LNCAP (cell line): Measurements from ENCODE around the gene VOPP1.

Source experiments
- TF ChIP-seq, protein P1 (sequence below): fragments of 450-650 bp; IDR thresholded peaks from 2 replicates; pipeline ENCODE4 v1.5.1; 2017; ENCODE audit warnings: mild to moderate bottlenecking

VOPP1 gene

DNA sequence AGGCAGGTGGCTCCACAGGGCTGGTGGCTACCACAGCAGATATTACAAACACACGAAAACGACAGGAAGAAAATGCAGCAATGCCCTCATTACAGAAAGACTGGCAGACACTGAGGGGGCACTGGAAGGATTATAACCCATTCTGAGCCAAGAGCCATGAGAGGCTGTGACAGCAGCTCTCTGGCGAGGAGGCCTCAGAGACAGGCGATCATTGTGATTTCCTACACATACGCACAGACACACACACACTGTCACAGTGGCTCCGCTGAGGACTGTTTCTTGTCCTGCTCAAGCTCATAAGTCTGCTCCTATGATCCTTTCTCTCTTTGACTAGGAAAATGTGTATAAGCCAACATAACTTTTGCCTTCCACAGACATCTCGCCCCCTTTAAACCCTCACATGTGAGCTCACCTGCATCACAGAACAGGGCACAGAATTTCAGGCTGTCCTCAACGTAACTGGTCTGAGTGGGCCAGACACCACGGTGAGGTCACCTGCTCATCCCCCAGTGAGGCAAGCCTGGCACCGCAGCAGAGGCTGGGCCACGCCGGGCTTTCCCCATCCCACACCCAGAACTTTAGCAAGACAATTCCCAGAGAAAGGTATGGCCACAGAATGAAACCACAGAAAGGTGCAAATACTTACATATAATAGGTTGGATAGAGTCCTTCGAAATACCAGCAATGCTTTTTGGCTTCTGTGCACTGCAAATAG lies 51.7 kb downstream of the VOPP1 start:
- TF ChIP-seq, protein P1, sequence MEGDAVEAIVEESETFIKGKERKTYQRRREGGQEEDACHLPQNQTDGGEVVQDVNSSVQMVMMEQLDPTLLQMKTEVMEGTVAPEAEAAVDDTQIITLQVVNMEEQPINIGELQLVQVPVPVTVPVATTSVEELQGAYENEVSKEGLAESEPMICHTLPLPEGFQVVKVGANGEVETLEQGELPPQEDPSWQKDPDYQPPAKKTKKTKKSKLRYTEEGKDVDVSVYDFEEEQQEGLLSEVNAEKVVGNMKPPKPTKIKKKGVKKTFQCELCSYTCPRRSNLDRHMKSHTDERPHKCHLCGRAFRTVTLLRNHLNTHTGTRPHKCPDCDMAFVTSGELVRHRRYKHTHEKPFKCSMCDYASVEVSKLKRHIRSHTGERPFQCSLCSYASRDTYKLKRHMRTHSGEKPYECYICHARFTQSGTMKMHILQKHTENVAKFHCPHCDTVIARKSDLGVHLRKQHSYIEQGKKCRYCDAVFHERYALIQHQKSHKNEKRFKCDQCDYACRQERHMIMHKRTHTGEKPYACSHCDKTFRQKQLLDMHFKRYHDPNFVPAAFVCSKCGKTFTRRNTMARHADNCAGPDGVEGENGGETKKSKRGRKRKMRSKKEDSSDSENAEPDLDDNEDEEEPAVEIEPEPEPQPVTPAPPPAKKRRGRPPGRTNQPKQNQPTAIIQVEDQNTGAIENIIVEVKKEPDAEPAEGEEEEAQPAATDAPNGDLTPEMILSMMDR: no peak

DNA sequence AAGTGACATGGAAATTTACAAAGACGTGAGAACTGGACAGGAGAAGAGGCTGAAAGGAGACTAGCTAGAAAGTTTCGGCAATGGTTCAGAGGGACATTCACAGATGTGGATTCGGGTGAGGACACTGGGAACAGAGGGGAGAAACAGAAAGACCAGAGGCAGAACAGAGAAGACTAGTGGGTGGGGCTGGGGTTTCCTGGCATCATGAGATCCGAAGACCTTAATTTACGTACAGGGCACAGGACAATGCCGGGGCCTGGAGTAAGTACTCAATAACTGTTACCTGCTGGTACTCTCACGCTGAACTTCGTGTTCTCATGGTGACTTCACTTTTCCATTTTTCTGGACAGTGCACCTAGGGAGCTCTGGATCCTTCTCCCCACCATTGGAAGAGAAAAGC lies 53.5 kb downstream of the VOPP1 start:
- TF ChIP-seq, protein P1: no peak

DNA sequence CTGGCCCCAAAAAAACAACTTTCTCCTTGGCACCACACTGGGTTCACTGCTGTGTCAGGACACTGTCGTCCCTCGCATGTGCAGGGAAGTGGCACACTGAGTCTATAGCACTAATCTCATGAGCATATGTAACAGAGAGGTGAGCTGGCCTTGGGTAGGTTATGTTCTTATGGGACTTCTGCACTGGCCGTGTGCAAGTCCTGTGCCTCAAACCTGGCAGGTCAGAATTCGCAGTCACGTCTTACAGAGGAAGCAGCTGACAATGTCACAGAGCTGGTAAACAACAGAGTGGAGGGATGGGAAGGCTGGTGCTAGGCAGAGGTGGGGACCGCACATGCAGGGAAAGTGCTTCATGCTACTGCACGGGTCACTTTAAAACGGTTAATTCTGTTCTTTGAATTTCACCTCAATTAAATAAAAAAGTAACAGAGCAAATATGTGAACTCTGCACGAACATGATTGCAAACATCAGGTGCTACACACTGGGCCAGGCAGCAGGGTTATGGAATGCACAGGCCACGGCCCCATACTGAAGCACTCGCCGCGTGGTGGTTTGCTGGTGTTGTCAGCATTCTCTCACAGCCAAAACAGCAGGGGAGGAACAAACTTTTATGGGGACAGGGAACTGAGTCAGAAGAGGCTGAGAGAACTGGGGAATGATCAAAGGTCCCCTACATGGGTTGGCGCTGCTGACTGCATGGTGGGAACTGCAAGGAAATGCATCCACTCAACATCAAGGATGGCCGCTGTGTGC lies 54.2 kb downstream of the VOPP1 start:
- TF ChIP-seq, protein P1: no peak

DNA sequence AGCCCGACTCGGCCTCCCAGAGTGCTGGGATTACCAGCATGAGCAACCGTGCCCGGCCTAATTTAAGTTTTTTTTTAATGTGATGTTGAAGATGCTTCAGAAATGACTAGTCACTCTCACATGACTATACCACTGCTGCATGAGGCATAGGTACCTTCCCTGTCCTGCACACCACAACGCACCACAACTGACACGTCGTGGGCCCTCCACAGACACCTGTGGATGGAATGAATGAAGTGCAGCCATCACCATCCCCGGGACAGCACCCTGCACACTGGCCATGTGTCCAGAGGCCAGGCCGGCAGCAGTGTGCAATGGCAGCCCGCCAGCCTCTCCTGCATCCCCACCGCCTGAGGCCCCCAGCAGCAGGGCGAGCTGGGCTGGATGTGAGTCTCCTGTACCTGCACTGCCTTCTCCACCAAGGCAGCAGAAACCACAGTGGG lies 55.1 kb downstream of the VOPP1 start:
- TF ChIP-seq, protein P1: no peak

DNA sequence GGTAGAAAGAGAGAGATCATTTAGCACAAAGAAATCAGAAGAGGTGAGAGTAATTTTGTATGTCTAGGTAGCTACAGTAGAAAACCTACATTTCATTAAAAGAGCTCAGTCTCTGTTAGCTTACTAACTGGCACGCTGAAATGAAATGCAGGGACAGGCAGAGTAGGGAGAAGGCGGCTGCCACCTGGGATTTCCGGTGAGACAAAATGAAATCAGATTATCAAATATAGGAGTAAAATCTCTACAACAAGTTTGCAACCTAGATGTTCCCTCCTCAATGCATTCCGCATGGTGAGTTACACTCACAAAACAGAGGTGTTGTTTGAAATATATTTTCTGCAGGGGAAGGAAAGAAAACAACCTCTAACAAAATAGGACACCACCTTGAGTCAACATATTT lies 55.9 kb downstream of the VOPP1 start:
- TF ChIP-seq, protein P1: no peak

DNA sequence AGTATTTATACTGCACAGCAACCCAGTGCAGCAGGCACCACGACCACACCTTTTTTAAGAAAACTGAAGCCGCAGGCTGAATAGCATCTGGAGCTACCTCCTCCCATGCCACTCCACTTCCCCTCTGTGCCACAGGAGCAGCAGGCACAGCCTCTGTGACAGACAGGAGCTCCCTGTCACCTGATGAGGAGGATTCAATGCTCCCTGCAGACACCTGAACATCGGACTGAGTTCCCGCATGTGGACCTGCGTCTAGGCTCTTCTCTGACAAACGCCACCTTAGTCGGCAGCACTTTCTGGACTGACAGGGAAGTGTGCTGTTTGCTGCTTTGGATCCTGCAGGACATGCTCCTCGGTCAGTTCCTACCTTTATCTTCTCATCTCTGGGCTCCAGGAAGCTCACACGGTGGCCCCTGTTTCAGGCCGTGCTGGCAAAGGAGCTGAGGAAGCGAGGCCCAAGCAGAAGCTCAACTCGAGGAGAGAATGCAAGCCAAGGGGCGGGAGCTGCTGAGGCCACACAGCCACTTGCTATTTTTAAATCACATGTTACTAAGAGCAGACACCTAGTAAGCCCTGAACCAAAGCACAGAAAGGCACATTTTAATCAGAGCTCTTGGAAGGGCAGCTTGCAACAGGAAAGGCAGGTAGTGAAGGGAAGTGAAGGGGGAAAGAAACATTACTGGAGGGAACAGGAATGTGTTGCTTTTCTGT lies 56.6 kb downstream of the VOPP1 start:
- TF ChIP-seq, protein P1: no peak

DNA sequence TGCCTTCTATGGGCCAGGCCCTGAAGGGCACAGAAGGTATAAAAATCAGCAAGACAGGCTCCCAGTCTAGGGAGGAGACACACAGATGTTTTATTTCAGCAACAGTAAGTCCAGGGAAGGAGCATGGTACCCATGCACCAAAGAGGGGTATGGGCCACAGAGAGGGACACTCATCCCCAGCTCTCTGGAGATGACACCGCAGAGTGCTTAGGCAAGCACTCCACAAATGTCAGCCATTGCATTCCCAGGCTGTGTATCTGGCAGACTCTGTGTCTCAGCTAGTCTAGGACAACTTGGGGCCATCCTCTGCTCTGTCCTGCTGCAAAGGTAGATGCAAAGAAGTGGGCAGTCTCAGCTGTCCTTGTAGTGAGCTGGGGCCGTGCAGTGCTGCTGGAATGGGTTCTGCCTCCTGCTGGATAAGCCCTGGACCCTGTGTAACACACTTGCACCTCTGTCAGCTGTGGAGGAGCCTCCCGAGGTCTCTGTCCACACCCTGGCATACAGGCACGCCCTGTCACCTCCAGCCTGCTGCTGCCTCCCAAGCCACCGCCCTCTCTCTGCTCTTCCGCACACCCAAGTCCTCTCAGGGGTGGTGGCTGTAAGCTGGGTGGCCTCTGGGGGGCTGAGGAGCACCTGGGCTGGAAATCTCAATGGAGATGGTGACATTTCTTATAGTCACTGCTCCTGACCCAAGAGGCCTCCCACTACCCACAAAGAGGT lies 57.6 kb downstream of the VOPP1 start:
- TF ChIP-seq, protein P1: no peak
